NAMALWA (cell line): ENCODE results near the gene TTLL11.
A peak's percentile ranks its signal among the peaks of the same experiment; 100 is the strongest.

ENCODE experiments used
- DNase-seq: peaks from one replicate; pipeline ENCODE4 v3.0.0-alpha.2; 2015; ENCODE audit warnings: low spot score

TTLL11 gene

GRCh38 chr9:121972501-121972981, 120.6 kb downstream of the TTLL11 start:
- peak; percentile 62 for DNase-seq

- DNase-seq, result no peak
Observed at GRCh38 chr9:121968056-121968455, 125.1 kb downstream of the TTLL11 start.

- DNase-seq, result no peak
Observed at GRCh38 chr9:121966706-121967105, 126.4 kb downstream of the TTLL11 start.

- no peak for DNase-seq
Observed at GRCh38 chr9:121963528-121963995, 129.5 kb downstream of the TTLL11 start.

GRCh38 chr9:121962421-121962820, 130.7 kb downstream of the TTLL11 start:
- no peak for DNase-seq

GRCh38 chr9:121960665-121961064, 132.4 kb downstream of the TTLL11 start:
- DNase-seq, result no peak

- DNase-seq, result no peak
Observed at GRCh38 chr9:121958530-121958929, 134.6 kb downstream of the TTLL11 start.

- DNase-seq, result no peak
Observed at GRCh38 chr9:121956808-121957207, 136.3 kb downstream of the TTLL11 start.

- DNase-seq, result no peak
Observed at GRCh38 chr9:121955649-121956048, 137.5 kb downstream of the TTLL11 start.

- no peak for DNase-seq
Observed at GRCh38 chr9:121954477-121955140, 138.5 kb downstream of the TTLL11 start.

GRCh38 chr9:121952611-121953010, 140.5 kb downstream of the TTLL11 start:
- DNase-seq, result no peak

GRCh38 chr9:121950866-121951265, 142.2 kb downstream of the TTLL11 start:
- DNase-seq, result no peak

GRCh38 chr9:121950441-121950840, 142.7 kb downstream of the TTLL11 start:
- DNase-seq, result no peak

GRCh38 chr9:121949766-121950165, 143.3 kb downstream of the TTLL11 start:
- no peak for DNase-seq

- DNase-seq, result no peak
Observed at GRCh38 chr9:121949364-121949763, 143.7 kb downstream of the TTLL11 start.

- DNase-seq, result peak; percentile 17
Observed at GRCh38 chr9:121947775-121948174, 145.3 kb downstream of the TTLL11 start.

- DNase-seq, result peak; percentile 81
Observed at GRCh38 chr9:121946465-121946864, 146.6 kb downstream of the TTLL11 start.

GRCh38 chr9:121945849-121946248, 147.3 kb downstream of the TTLL11 start:
- no peak for DNase-seq

GRCh38 chr9:121945281-121945680, 147.8 kb downstream of the TTLL11 start:
- peak; percentile 49 for DNase-seq

GRCh38 chr9:121944711-121945191, 148.4 kb downstream of the TTLL11 start:
- DNase-seq, result peak; percentile 84

GRCh38 chr9:121943463-121943862, 149.6 kb downstream of the TTLL11 start:
- peak; percentile 97 for DNase-seq

- DNase-seq, result peak; percentile 80
Observed at GRCh38 chr9:121942866-121943382, 150.2 kb downstream of the TTLL11 start.

GRCh38 chr9:121942313-121942712, 150.8 kb downstream of the TTLL11 start:
- peak; percentile 43 for DNase-seq

- peak; percentile 46 for DNase-seq
Observed at GRCh38 chr9:121939643-121940042, 153.5 kb downstream of the TTLL11 start.
